Activated effector memory CD4-positive, alpha-beta T cell treated with Interleukin-2 at 50 U/mL for 16 hours (primary cell): Measurements from ENCODE around the gene MEGF10.

Experiments
- DNase-seq: peaks from one replicate; pipeline ENCODE4 v3.0.0-alpha.2; 2020

The MEGF10 gene

GRCh38 chr5:127375544-127376091 is 85.0 kb downstream of the MEGF10 start:
- DNase-seq: no peak

- DNase-seq: no peak
Observed at GRCh38 chr5:127377651-127378050, 87.1 kb downstream of the MEGF10 start.

- no peak for DNase-seq
Observed at GRCh38 chr5:127385936-127386335, 95.3 kb downstream of the MEGF10 start.

GRCh38 chr5:127386557-127386956 is 96.0 kb downstream of the MEGF10 start:
- no peak for DNase-seq

DNA sequence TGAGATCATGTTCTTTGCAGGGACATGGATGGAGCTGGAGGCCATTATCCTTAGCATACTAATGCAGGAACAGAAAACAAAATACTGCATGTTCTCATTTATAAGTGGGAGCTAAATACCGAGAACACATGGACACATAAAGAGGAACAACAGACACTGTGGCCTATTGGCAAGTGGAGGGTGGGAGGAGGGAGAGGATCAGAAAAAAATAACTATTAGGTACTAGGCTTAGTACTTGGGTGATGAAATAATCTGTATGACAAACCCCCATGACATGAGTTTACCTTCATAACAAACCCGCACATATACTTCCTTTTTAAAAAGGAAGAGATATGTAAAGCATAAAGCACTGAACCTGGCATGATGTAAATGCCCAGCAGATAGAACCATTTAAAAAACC is 99.0 kb downstream of the MEGF10 start:
- DNase-seq: no peak

DNA sequence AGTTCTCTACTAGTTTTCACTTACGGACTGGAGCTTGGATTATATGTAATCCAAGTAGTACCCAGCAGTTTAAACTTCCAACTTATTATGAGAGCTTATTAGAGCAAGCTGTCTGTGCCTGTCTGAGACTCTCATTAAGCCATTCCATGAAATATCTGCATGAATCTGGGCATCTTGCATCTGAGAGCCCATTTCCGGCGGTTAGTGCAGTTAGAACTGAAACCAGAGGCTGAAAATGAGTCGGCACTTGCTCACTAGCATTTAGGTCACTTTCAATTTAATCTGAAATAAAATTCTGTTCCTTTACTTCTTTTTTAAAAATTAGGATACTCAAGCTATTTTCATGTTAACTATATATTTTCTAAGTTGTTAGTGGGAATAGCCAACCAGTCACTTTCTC is 102.2 kb downstream of the MEGF10 start:
- DNase-seq: no peak

DNA sequence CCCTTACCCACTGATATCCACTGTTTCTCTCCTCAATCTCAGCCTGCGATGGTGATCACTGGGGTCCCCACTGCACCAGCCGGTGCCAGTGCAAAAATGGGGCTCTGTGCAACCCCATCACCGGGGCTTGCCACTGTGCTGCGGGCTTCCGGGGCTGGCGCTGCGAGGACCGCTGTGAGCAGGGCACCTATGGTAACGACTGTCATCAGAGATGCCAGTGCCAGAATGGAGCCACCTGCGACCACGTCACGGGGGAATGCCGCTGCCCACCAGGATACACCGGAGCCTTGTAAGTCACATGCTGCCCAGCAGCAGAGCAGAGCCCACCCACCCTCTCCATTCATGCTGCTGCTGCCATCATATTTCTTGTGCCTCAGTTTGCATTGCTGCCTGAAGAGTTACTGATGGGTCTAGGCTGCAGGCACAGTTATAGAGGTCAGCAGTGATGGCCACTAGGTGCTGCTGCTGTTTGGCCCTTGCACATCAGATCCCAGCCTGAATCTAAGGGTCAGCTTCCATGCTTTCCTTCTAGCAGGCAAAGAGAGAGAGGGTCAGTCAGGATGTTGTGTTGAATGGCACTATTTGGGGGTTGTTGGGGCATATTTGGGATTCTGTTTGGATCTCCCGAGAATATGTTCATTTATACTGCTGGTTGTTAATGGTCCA is 106.0 kb downstream of the MEGF10 start:
- no peak for DNase-seq

DNA sequence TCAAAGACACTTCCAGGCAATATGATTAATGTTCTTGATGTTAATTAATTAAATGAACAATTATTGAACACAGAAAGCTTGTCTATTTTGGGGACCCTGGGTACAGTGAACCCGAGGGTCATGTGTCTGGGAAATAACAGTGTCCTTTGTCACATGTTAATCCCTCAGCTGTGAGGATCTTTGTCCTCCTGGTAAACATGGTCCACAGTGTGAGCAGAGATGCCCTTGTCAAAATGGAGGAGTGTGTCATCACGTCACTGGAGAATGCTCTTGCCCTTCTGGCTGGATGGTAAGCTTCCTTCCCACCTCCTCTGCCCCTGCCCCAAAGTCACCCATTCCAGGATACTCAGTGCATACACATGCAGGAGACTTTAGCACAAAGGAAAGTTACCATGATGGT is 107.9 kb downstream of the MEGF10 start:
- no peak for DNase-seq

DNA sequence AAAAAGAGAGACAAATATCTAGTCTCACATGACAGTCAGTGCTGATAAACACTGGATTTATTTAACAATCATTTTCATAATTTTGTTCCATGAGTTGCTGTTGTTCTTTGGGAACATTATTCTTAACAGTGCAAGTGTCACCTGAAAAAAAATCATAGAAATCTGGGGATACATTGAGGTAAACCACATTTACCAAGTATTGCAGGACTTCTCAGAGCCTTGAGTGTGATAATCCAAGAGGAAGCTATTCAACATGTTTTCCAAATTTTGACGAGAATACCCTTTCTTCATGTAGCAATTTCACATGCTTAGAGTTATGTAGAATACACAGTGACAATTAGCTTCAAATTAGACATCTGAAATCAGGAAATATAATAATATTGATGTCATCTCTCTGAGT is 108.5 kb downstream of the MEGF10 start:
- DNase-seq: no peak

DNA sequence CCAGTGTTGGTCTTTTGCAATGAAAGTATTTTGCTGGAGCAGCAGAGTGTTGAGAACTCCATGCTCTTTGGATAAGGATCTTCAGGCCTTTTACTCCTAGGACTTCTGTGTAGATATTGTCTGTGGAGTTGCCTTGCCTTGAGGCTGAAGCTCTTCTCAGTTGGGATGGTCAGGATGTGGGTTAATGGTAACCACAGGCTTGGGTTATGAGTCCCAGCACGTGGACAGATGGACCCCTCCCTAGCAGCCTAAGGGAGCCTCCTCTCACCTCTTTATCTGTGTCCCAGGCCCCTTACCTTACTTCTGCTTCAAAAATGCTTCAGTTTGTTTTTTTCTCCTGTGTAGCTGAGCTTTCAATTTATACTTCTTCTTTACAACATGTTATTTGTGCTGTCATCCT is 109.9 kb downstream of the MEGF10 start:
- no peak for DNase-seq

DNA sequence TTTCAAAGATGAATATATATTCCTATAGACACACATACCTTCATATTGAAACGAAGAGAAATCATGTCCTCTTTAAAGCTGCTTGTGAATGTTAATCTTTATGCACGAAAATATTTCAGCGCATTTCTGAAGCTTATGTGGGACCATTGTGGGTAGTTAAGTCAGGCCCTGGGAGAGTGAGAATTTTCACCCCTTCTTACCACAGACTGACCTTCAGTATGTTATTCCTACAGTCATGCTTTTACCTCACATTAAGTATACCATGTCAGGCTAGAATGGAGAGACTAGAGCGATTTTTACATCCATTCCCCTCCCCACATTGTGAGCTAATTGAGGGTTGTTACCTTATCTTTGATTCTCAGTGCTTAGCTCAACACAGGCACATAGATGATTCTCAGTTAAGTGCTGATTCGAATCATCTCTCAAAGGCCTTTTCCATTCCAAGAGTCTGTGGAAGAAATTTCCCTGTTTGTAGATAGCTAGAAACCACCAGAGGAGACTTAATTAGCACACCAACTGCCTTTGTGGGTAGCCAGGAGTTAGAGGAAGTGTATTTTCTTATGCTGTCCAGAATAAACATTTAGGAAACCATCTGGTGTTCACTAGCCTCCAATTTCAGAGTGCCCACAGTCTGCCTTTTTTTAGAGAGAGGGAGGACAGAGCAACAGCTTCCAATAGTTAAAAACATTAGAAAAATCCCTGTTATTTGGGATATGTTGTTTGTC is 110.5 kb downstream of the MEGF10 start:
- DNase-seq: no peak

DNA sequence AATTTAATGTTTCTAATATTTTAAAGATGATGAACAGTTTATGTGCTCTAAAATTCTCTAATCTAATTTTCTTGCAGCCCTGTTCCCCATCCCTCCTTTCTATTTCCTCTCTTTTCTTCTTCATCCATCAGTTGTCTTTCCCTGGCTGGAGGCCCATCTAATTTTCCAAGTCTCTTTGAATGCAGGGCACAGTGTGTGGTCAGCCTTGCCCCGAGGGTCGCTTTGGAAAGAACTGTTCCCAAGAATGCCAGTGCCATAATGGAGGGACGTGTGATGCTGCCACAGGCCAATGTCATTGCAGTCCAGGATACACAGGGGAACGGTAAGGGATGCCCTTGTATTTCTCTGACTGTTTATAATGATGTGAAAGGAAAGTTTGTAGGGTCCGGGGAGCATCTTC is 111.8 kb downstream of the MEGF10 start:
- DNase-seq: no peak

GRCh38 chr5:127404190-127404589 is 113.6 kb downstream of the MEGF10 start:
- no peak for DNase-seq

GRCh38 chr5:127406326-127407121 is 115.9 kb downstream of the MEGF10 start:
- no peak for DNase-seq

- DNase-seq: no peak
Observed at GRCh38 chr5:127409246-127409917, 118.8 kb downstream of the MEGF10 start.

- DNase-seq: no peak
Observed at GRCh38 chr5:127409921-127410675, 119.5 kb downstream of the MEGF10 start.

DNA sequence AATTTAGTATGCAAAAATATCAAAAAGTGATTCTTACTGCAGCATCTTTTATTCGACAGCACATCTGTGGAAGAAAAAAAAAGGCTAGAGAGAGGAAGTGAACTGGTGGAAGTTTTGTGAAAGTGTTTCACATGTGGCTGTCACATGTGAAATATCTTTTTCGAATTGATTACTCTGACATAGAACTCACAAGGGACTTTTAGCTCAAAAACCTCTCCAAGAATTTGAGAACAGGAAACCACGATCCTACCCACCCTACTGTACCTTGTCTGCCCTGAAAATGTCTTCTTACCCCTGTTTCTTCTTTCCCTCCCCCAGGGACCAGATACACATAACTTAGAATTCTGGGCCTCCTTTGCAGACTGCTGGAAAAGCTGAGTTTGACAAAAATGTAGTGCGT is 120.4 kb downstream of the MEGF10 start:
- DNase-seq: no peak

GRCh38 chr5:127411381-127411780 is 120.8 kb downstream of the MEGF10 start:
- no peak for DNase-seq

GRCh38 chr5:127412698-127413097 is 122.1 kb downstream of the MEGF10 start:
- DNase-seq: no peak

DNA sequence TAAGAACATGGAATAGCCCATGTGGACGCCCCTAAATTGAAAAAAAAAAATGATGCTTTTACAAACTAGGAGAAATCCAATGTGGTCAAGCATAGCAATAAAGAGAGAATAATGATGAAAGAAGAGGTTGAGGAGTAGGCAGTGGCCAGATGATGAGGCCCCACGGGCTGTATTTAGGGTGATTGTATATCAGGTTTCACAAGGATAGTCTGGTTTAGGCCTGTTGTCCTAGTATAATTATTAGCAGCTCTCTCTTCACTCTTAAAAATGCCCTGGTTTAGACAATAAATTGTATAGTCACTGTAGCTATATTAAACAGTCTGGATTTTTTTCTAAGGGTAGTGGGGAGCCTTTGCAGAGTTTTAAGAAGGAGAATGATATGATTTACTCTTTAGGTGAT is 124.4 kb downstream of the MEGF10 start:
- no peak for DNase-seq

DNA sequence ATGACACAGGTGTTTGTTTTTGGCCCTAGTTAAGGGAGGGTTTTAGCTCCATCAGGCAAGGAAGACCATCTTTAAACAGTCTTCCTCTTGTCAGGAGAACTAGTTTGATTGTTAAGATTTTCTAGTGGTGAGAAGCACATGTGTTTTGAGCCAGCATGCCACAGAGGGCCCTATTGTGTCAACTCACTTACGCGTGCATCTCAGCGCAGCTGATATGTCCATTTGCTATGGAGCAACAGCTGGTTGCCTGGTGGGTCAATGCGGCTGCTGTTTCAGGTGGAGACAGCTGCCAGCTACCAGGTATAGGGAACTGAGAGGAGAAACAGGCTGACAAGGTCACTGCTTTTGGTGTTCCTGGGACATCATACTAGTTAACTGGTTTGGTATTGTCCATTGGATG is 126.3 kb downstream of the MEGF10 start:
- no peak for DNase-seq

- no peak for DNase-seq
Observed at GRCh38 chr5:127417528-127417927, 126.9 kb downstream of the MEGF10 start.
